ENCODE results near the gene NKD2.

DNA sequence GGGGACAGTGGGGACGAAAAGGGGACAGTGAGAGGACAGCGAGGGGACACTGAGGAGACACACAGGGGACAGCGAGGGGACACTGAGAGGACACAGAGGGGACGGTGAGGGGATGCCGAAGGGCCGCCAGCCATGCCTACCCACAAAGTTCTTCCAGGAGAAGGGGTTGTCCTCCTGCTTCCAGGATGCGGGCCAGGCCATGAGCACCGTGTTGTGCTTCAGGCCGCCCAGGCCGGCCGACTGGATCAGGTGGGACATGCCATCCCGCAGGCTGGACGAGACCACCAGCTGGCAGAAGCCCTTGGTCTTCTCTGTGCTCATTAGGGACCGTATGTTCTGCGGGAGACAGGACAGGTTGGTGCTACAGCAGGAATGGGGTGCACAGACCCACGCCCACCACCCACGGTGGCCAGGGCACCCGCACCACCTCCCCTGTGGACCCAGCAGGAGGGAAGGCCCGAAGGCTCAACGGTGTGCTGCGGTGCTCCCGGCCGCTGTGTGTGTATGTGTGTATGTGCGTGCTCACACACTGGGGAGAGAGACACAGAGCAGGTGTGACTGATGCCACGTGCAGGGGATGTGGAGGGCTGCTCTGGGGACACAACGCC lies 56.6 kb downstream of the NKD2 start:
- TF ChIP-seq CTCF (IDR thresholded peaks at IDR 0.05) (no peak), ZFX (IDR thresholded peaks at IDR 0.05; ENCODE audit: borderline replicate concordance) (no peak)
